ENCODE data around the gene ALKBH2. TPM values are rescaled to one million over a fixed set of nuclear protein-coding genes. Genes with fewer than 3 reads are reported as not detected.
"Not testable (repeated sequence)": the region's sequence is repeated elsewhere in the genome, so short reads cannot be mapped to it uniquely, and the experiment has no call there.

Gene ALKBH2
- polyA plus RNA-seq, 4 donors: 27.5 to 32.6 (median 30.0) TPM

GRCh38 chr12:109074866-109075265 lies 18.4 kb downstream of the ALKBH2 start:
- DNase-seq (ENCODE audit: low read depth in 4 of 4, low spot score in 3 of 4): no peak

GRCh38 chr12:109069307-109070271 lies 23.7 kb downstream of the ALKBH2 start:
- DNase-seq (ENCODE audit: low read depth in 4 of 4, low spot score in 3 of 4): no peak

GRCh38 chr12:109065853-109066193 lies 27.4 kb downstream of the ALKBH2 start:
- no peak for DNase-seq (ENCODE audit: low read depth in 4 of 4, low spot score in 3 of 4)

- DNase-seq (ENCODE audit: low read depth in 4 of 4, low spot score in 3 of 4): no peak
Observed at GRCh38 chr12:109065154-109065852, 28.0 kb downstream of the ALKBH2 start.

- no peak for DNase-seq (ENCODE audit: low read depth in 4 of 4, low spot score in 3 of 4)
Observed at GRCh38 chr12:109064143-109064542, 29.1 kb downstream of the ALKBH2 start.

GRCh38 chr12:109058773-109059172 lies 34.5 kb downstream of the ALKBH2 start:
- DNase-seq (ENCODE audit: low read depth in 4 of 4, low spot score in 3 of 4): no peak

GRCh38 chr12:109057376-109057775 lies 35.9 kb downstream of the ALKBH2 start:
- no peak for DNase-seq (ENCODE audit: low read depth in 4 of 4, low spot score in 3 of 4)

- DNase-seq (ENCODE audit: low read depth in 4 of 4, low spot score in 3 of 4): no peak
Observed at GRCh38 chr12:109056891-109057290, 36.4 kb downstream of the ALKBH2 start.

- no peak for DNase-seq (ENCODE audit: low read depth in 4 of 4, low spot score in 3 of 4)
Observed at GRCh38 chr12:109054520-109054919, 38.8 kb downstream of the ALKBH2 start.

GRCh38 chr12:109054124-109054513 lies 39.2 kb downstream of the ALKBH2 start:
- not testable (repeated sequence) for DNase-seq (ENCODE audit: low read depth in 4 of 4, low spot score in 3 of 4)

- DNase-seq (ENCODE audit: low read depth in 4 of 4, low spot score in 3 of 4): no peak
Observed at GRCh38 chr12:109053382-109054123, 39.7 kb downstream of the ALKBH2 start.

GRCh38 chr12:109052414-109053323 lies 40.6 kb downstream of the ALKBH2 start, which contains the start of gene USP30:
USP30 (plus strand) TSS chr12:109052576; CDS start chr12:109052679, 103 bp downstream.
- DNase-seq (ENCODE audit: low read depth in 4 of 4, low spot score in 3 of 4): peak; percentile 78 to 82 (median 78)

- no peak for DNase-seq (ENCODE audit: low read depth in 4 of 4, low spot score in 3 of 4)
Observed at GRCh38 chr12:109052097-109052413, 41.2 kb downstream of the ALKBH2 start.

- not testable (repeated sequence) for DNase-seq (ENCODE audit: low read depth in 4 of 4, low spot score in 3 of 4)
Observed at GRCh38 chr12:109049794-109050193, 43.5 kb downstream of the ALKBH2 start.

GRCh38 chr12:109048706-109049105 lies 44.6 kb downstream of the ALKBH2 start:
- not testable (repeated sequence) for DNase-seq (ENCODE audit: low read depth in 4 of 4, low spot score in 3 of 4)

- DNase-seq (ENCODE audit: low read depth in 4 of 4, low spot score in 3 of 4): no peak
Observed at GRCh38 chr12:109047081-109047805, 46.0 kb downstream of the ALKBH2 start.

GRCh38 chr12:109044241-109044640 lies 49.0 kb downstream of the ALKBH2 start:
- no peak for DNase-seq (ENCODE audit: low read depth in 4 of 4, low spot score in 3 of 4)

Data from left renal pelvis (tissue), 4 donors.